COR-L47 (cell line): ENCODE data around the gene MLXIP.
"Not testable (repeated sequence)": the region's sequence is repeated elsewhere in the genome, so short reads cannot be mapped to it uniquely, and the experiment has no call there.

ENCODE experiments used
- DNase-seq: peaks from one replicate; lab custom pipeline; 2025; lab: John Stamatoyannopoulos, UW

Gene MLXIP

DNA sequence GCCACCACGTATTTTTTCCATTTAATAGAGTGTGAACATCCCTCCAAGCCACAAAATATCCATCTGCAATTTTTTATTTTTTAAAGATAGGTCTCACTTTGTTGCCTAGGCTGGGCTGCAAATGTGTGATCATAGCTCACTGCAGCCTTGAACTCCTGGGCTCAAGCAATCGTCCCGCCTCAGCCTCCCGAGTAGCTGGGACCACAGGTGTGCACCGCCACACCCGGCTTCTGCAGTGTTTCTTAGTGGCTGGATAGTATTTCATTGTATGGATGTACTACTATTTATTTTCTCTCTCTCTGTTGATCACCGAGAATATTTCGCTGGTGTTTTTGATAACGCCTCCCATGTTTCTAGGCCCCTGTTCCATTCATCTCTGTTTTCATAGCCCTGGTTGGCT is 17.5 kb downstream of the MLXIP start:
- DNase-seq, result no peak

DNA sequence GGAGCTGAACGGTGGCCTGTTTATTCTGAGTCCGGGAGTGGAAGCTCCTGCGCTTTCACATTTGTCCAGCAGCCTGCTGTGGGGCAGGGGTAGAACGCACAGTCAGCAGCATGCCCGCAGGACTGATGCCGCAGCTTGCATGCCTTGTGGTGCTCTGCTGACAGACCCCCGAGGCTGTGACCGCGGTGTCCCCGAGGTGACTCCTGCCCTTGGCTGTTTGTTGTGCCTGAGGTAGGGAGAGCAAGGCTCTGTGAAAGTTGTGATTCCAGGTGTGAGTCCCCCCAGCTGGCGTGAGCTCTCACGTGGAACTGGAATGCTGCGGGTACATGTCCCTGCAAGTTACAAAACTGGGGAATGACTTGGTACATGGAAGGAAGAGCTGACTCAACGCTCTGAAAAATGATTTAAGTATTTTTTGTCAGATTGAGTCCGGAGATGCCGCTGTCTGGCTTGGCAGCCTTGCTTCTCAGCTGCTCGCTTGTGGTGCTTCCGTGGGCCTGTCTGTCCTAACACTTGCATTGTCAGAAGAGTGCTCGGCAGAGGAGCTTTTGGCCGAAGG is 18.1 kb downstream of the MLXIP start:
- no peak for DNase-seq

- no peak for DNase-seq
These were observed 19.0 kb downstream of the MLXIP start for GRCh38 chr12:122097584-122097926.

- peak; percentile 79 for DNase-seq
These were observed 19.6 kb downstream of the MLXIP start for GRCh38 chr12:122097927-122098756.

GRCh38 chr12:122099280-122099749 is 20.8 kb downstream of the MLXIP start:
- no peak for DNase-seq

- no peak for DNase-seq
These were observed 21.3 kb downstream of the MLXIP start for GRCh38 chr12:122099856-122100255.

GRCh38 chr12:122100568-122100967 is 22.0 kb downstream of the MLXIP start:
- peak; percentile 20 for DNase-seq

GRCh38 chr12:122102331-122102730 is 23.8 kb downstream of the MLXIP start:
- DNase-seq, result no peak

- no peak for DNase-seq
These were observed 26.3 kb downstream of the MLXIP start for GRCh38 chr12:122104844-122105243.

DNA sequence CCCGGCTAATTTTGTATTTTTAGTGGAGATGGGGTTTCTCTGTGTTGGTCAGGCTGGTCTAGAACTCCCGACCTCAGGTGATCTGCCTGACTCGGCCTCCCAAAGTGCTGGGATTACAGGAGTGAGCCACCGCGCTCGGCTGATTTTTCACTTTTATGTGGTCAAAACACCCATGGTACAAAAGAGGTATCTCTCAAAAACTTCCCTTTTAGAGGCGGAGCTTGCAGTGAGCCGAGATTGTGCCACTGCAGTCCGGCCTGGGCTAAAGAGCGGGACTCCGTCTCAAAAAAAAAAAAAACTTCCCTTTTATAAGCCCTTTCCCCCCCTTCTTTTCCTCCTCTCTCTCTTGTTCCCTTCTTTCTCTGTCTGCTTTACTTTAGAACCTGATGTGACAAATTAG is 26.9 kb downstream of the MLXIP start:
- DNase-seq, result not testable (repeated sequence)

GRCh38 chr12:122106843-122107242 is 28.3 kb downstream of the MLXIP start:
- DNase-seq, result peak; percentile 69

DNA sequence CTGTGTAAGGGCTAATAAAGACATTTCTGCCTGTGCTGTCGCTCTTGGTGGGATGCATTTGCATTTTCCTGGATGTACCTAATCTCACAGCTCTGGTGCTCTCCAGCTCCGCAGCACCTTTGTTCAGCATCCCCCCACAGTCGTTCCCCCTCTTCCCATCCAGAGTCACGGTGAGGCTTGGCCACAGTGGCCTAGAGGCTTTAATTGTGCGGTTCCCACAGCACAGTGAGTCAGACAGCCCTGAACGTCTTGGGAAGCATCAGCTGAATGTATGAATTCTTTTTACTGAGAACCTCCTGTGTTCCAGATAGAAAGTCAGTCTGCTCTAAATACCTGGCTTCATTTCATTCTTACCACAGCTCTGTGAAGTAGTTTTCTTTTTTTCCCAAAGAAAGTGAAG is 28.7 kb downstream of the MLXIP start:
- no peak for DNase-seq

GRCh38 chr12:122111089-122111641 is 32.6 kb downstream of the MLXIP start:
- no peak for DNase-seq

- no peak for DNase-seq
These were observed 38.4 kb downstream of the MLXIP start for GRCh38 chr12:122116707-122117535.

GRCh38 chr12:122117979-122118378 is 39.4 kb downstream of the MLXIP start:
- DNase-seq, result no peak

DNA sequence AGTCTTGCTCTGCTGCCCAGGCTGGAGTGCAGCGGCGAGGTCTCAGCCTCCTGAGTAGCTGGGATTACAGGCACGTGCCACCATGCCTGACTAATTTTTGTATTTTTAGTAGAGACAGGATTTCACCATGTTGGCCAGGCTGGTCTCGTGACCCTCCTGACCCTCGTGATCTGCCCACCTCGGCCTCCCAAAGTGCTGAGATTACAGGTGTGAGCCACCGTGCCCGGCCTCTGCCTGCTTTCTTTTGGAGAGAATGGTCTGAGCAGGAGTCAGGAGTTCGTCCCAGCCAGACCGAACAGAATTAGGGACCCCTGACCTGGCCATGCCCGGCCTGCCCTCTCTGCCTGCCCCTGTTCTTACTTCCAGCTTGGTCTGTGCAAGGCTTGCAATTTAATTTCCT is 42.8 kb downstream of the MLXIP start:
- not testable (repeated sequence) for DNase-seq

- no peak for DNase-seq
These were observed 43.2 kb downstream of the MLXIP start for GRCh38 chr12:122121745-122122144.

- DNase-seq, result peak; percentile 42
These were observed 44.6 kb downstream of the MLXIP start for GRCh38 chr12:122123051-122123760.

GRCh38 chr12:122123761-122124145 is 45.2 kb downstream of the MLXIP start:
- DNase-seq, result no peak

DNA sequence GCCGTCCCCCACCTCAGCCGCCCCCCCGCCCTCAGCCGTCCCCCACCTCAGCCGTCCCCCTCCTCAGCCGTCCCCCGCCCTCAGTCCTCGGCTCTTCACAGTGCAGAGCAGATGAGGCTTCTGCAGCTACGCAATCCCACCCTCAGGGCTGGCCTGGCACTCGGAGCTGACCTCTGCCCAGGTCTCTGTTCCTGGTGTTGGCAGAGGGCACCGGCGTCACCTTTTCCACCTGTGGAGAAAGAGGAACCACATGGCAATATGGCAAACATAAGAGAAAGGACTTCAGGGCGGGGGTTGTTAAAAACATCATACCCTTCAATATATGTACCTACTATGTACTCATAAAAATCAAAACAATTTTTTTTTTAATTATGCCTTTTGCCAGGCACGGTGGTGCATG is 45.8 kb downstream of the MLXIP start:
- no peak for DNase-seq

DNA sequence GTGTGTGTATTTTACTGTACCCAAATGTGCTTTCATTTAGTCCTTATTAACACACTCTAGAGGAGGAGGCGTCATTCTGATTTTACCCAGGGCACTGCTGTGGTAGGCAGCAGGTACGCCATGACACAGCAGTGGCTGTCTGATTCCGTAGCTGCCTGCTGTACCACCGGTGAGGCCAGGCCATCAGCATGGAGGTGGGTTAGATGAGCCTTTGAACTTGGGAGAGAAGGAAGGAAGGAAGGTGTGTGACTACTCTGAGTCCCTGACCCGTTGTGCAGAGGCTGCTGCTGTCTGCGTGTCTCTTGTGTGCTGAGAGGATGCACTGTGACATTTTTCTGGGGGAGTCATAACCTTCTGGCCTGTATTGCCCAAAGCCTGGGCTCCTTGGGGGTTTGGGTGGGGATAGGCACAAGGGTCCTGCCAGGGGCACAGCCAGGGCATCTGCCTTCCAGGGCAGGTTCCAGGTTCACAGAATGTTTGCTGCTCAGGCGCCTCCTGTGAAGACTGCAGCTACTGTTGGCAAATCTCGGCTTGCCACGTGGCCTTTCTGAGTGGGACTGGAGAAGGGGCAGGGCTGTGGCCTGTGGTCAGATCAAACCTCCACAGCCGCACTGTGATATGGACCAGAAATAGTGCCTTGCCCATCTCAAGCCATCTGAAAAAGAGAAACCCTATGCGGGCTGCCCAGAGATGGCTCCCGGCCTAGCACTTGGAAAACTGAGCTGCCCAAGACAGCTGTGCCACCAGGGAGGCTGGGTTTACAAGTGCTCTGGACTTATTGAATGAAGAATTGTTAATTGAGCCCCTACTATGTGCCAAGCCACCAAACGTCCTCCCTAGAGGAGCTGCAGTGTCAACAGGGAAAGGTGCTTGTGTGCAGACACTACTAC is 47.1 kb downstream of the MLXIP start:
- no peak for DNase-seq
